Measurements from ENCODE around the gene SYVN1. TPM values are rescaled to one million over a fixed set of nuclear protein-coding genes. Genes with fewer than 3 reads are reported as not detected.

Gene SYVN1
- total and polyA plus RNA-seq, 10 of the 15 experiments (the other 5 are each of a cell fraction or from before 2014, with no cell fraction given) = 0.79 to 63.6 (median 20.1) TPM

DNA sequence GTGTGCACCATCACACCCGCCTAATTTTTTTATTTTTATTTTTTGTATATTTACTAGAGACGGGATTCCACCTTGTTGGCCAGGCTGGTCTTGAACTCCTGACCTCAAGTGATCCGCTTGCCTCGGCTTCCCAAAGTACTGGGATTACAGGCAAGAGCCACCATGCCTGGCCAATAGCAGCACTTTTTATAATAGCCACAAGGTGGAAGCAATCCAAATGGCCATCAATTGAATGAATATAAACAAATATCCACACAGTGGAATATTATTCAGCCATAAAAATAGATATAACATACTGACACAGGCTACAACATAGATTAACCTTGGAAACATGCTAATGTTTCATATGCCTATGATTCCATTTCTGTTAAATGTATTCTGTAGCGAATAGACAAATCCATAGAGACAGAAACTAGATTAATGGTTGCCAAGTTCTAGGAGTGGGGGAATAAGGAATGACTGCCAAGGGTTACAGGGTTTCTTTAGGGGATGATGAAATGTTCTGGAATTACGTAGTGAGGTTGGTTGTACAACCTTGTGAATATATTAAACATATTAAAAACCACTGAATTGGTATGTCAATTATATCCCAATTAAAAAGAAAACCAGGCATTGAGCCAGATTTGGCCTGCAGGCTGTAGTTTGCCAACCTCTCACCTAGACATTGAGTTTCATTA, 33.5 kb downstream of the SYVN1 start:
- ChIA-PET RAD21 (ENCODE audit: unreplicated experiment) (interaction anchor here (0.6 kb wide), 1 partner anchor 17 kb away, joined by 3 read pairs; the partner anchor contains the start of gene ZNHIT2), POLR2A (interaction anchor here (0.6 to 1.6 kb wide), 3 partner anchors 26 to 156 kb away, joined by 3 to 8 read pairs (median 5); no protein-coding TSS in a partner anchor), SMC1A (ENCODE audit: uncharacterized antibody, unreplicated experiment) (no interaction called here), CTCF (interaction anchor here (0.6 to 7.0 kb wide), 12 partner anchors 10 to 322 kb away, joined by 3 to 76 read pairs (median 4); partner anchors contain the start of genes ARL2, CAPN1, TM7SF2 and ZNHIT2)
- BruUV-seq (replicated peaks) = no TSS peak
- TF ChIP-seq WRNIP1 (IDR thresholded peaks at IDR 0.05; ENCODE audit: borderline replicate concordance, low read depth, low read length) (no peak), LARP7 (IDR thresholded peaks at IDR 0.05) (no peak), PAX8 (IDR thresholded peaks at IDR 0.05) (no peak), ZNF384 (IDR thresholded peaks at IDR 0.05; ENCODE audit: borderline replicate concordance, low read depth, low read length) (no peak), MXI1 (IDR thresholded peaks at IDR 0.05; ENCODE audit: low read depth, low read length) (no peak), HDAC6 (IDR thresholded peaks at IDR 0.05; ENCODE audit: unreplicated experiment) (no peak), NBN (IDR thresholded peaks at IDR 0.05) (no peak), ATF7 (IDR thresholded peaks at IDR 0.05; ENCODE audit: low read depth) (no peak), ZNF207 (IDR thresholded peaks at IDR 0.05; ENCODE audit: borderline replicate concordance) (no peak), CHD4 (IDR thresholded peaks at IDR 0.05) (no peak), BHLHE40 (IDR thresholded peaks at IDR 0.05; ENCODE audit: borderline replicate concordance in 1 of 2, low read depth in 2 of 2, low read length in 1 of 2) (no peak), MYB (IDR thresholded peaks at IDR 0.05; ENCODE audit: borderline replicate concordance, low read depth, low read length) (no peak), KLF5 (IDR thresholded peaks at IDR 0.05; ENCODE audit: partially characterized antibody) (no peak), ZBED1 (IDR thresholded peaks at IDR 0.05; ENCODE audit: borderline replicate concordance) (no peak), CREB1 (IDR thresholded peaks at IDR 0.05; ENCODE audit: low read depth) (no peak), CBX3 (IDR thresholded peaks at IDR 0.05; ENCODE audit: borderline replicate concordance, low read depth) (no peak), ZZZ3 (IDR thresholded peaks at IDR 0.05; ENCODE audit: control insufficient read depth, insufficient read length, low read depth) (no peak), RFX5 (IDR thresholded peaks at IDR 0.05; ENCODE audit: low read depth, low read length) (no peak), RAD21 (IDR thresholded peaks at IDR 0.05; ENCODE audit: insufficient read depth, low read depth, low read length) (no peak)
- TF ChIP-seq, protein P1, sequence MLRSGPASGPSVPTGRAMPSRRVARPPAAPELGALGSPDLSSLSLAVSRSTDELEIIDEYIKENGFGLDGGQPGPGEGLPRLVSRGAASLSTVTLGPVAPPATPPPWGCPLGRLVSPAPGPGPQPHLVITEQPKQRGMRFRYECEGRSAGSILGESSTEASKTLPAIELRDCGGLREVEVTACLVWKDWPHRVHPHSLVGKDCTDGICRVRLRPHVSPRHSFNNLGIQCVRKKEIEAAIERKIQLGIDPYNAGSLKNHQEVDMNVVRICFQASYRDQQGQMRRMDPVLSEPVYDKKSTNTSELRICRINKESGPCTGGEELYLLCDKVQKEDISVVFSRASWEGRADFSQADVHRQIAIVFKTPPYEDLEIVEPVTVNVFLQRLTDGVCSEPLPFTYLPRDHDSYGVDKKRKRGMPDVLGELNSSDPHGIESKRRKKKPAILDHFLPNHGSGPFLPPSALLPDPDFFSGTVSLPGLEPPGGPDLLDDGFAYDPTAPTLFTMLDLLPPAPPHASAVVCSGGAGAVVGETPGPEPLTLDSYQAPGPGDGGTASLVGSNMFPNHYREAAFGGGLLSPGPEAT (IDR thresholded peaks at IDR 0.05; ENCODE audit: low read depth) = no peak
- no peaks in the 10 kb centered on the region for H4K20me1 ChIP-seq (ENCODE audit: control insufficient read depth, insufficient read depth)
- H3K4me3 ChIP-seq = no peak overlapping the region
- peaks cover 4% of the 10 kb centered on the region for H3K4me1 ChIP-seq (ENCODE audit: control insufficient read depth, insufficient read depth, low read length)
- peaks cover 9% of the 10 kb centered on the region for H3K79me2 ChIP-seq (ENCODE audit: control insufficient read depth, insufficient read depth, low read length)
- H3K27me3 ChIP-seq (replicated peaks in 1 of 2; ENCODE audit: control insufficient read depth in 2 of 2, insufficient read depth in 2 of 2, low read length in 1 of 2) = no peaks in the 10 kb centered on the region
- intact Hi-C loops (cut with micrococcal nuclease; ENCODE audit: unreplicated experiment) (no loop called here), in situ Hi-C loops (cut with MboI) (no loop called here)
- H2AFZ ChIP-seq (ENCODE audit: control insufficient read depth, low read depth, low read length) = no peak overlapping the region
- DNase-seq (ENCODE audit: low read depth, low spot score) (no peak), FAIRE-seq (no peak), ATAC-seq (no peak)
- H3K27ac ChIP-seq (ENCODE audit: control insufficient read depth, insufficient read depth) = no peak overlapping the region
- H3K9me3 ChIP-seq (replicated peaks; ENCODE audit: control insufficient read depth, insufficient read depth, low read length) = no peaks in the 10 kb centered on the region
- H3K9ac ChIP-seq (ENCODE audit: control insufficient read depth, insufficient read depth, low read length) = no peak overlapping the region
- H3K4me2 ChIP-seq (ENCODE audit: control insufficient read depth, insufficient read depth) = no peak overlapping the region
- peaks cover 2 to 11% of the 10 kb centered on the region in 2 experiments; a peak in 3 of 4 replicates for H3K36me3 ChIP-seq (ENCODE audit: control insufficient read depth in 2 of 2, insufficient read depth in 2 of 2, low read length in 1 of 2)
- WGBS (ENCODE audit: insufficient coverage, insufficient replicate concordance, low lambda C conversion rate, missing lambda C conversion rate) = 86% methylated on average over 6 of the region's 6 CpGs
